Measurements from ENCODE around the gene DBT.

The DBT gene

GRCh38 chr1:100164216-100164615 lies 85.4 kb downstream of the DBT start:
- no peak overlapping the region for H3K4me2 ChIP-seq (ENCODE audit: low read depth, low read length, poor library complexity, severe bottlenecking)
- no peaks in the 10 kb centered on the region for H3F3A ChIP-seq (ENCODE audit: insufficient read depth)
- no peak overlapping the region for H2AFZ ChIP-seq (ENCODE audit: low read depth, low read length, severe bottlenecking)
- no peaks in the 10 kb centered on the region for H3K27me3 ChIP-seq (ENCODE audit: low read length)
- no peaks in the 10 kb centered on the region for H3K79me2 ChIP-seq (ENCODE audit: insufficient read depth, low read length)
- no peak overlapping the region for H3K9ac ChIP-seq (ENCODE audit: low read length)
- no peak overlapping the region for H3K27ac ChIP-seq (ENCODE audit: low read depth, low read length)
- H3K4me3 ChIP-seq (ENCODE audit: insufficient read depth, low read length, poor library complexity, severe bottlenecking) = no peak overlapping the region
- H3K36me3 ChIP-seq (ENCODE audit: low read length) = no peaks in the 10 kb centered on the region
- no peaks in the 10 kb centered on the region for H3K9me3 ChIP-seq (ENCODE audit: insufficient read depth, low read length)
- TF ChIP-seq CTCF (IDR thresholded peaks at IDR 0.05; ENCODE audit: insufficient read depth, low read length, poor library complexity, severe bottlenecking) (no peak), EZH2phosphoT487 (conservative IDR thresholded peaks at IDR 0.05; ENCODE audit: low read length) (no peak)
- H4K20me1 ChIP-seq (ENCODE audit: low read depth, low read length) = no peaks in the 10 kb centered on the region
- no peaks in the 10 kb centered on the region for H3K9me2 ChIP-seq (replicated peaks; ENCODE audit: insufficient read depth, low read length)

GRCh38 chr1:100162881-100163280 lies 86.8 kb downstream of the DBT start:
- TF ChIP-seq CTCF (IDR thresholded peaks at IDR 0.05; ENCODE audit: insufficient read depth, low read length, poor library complexity, severe bottlenecking) (no peak), EZH2phosphoT487 (conservative IDR thresholded peaks at IDR 0.05; ENCODE audit: low read length) (no peak)
- H3K27me3 ChIP-seq (ENCODE audit: low read length) = no peaks in the 10 kb centered on the region
- no peaks in the 10 kb centered on the region for H3K9me2 ChIP-seq (replicated peaks; ENCODE audit: insufficient read depth, low read length)
- no peaks in the 10 kb centered on the region for H3K9me3 ChIP-seq (ENCODE audit: insufficient read depth, low read length)
- no peak overlapping the region for H3K9ac ChIP-seq (ENCODE audit: low read length)
- no peaks in the 10 kb centered on the region for H4K20me1 ChIP-seq (ENCODE audit: low read depth, low read length)
- H3K4me2 ChIP-seq (ENCODE audit: low read depth, low read length, poor library complexity, severe bottlenecking) = no peak overlapping the region
- H3K36me3 ChIP-seq (ENCODE audit: low read length) = no peaks in the 10 kb centered on the region
- H3F3A ChIP-seq (ENCODE audit: insufficient read depth) = no peaks in the 10 kb centered on the region
- no peak overlapping the region for H3K27ac ChIP-seq (ENCODE audit: low read depth, low read length)
- no peak overlapping the region for H2AFZ ChIP-seq (ENCODE audit: low read depth, low read length, severe bottlenecking)
- no peak overlapping the region for H3K4me3 ChIP-seq (ENCODE audit: insufficient read depth, low read length, poor library complexity, severe bottlenecking)
- H3K79me2 ChIP-seq (ENCODE audit: insufficient read depth, low read length) = no peaks in the 10 kb centered on the region

- Histone ChIP-seq H3K27me3 (ENCODE audit: low read length) (no peaks in the 10 kb centered on the region), H3K4me3 (ENCODE audit: insufficient read depth, low read length, poor library complexity, severe bottlenecking) (no peak overlapping the region), H3K9me3 (ENCODE audit: insufficient read depth, low read length) (no peaks in the 10 kb centered on the region), H3K27ac (ENCODE audit: low read depth, low read length) (no peak overlapping the region), H4K20me1 (ENCODE audit: low read depth, low read length) (no peaks in the 10 kb centered on the region), H3K4me2 (ENCODE audit: low read depth, low read length, poor library complexity, severe bottlenecking) (no peak overlapping the region), H3K9ac (ENCODE audit: low read length) (no peak overlapping the region), H3K36me3 (ENCODE audit: low read length) (peaks cover 15% of the 10 kb centered on the region), H3K79me2 (ENCODE audit: insufficient read depth, low read length) (no peaks in the 10 kb centered on the region), H2AFZ (ENCODE audit: low read depth, low read length, severe bottlenecking) (no peak overlapping the region), H3K9me2 (replicated peaks; ENCODE audit: insufficient read depth, low read length) (no peaks in the 10 kb centered on the region), H3F3A (ENCODE audit: insufficient read depth) (peaks cover 24% of the 10 kb centered on the region)
- TF ChIP-seq CTCF (IDR thresholded peaks at IDR 0.05; ENCODE audit: insufficient read depth, low read length, poor library complexity, severe bottlenecking) (no peak), EZH2phosphoT487 (conservative IDR thresholded peaks at IDR 0.05; ENCODE audit: low read length) (no peak)
Observed at GRCh38 chr1:100152271-100152670, 97.4 kb downstream of the DBT start.

All from SU-DHL-6 (cell line).